ENCODE measurements around the gene ATRNL1.
"Not testable (repeated sequence)": the region's sequence is repeated elsewhere in the genome, so short reads cannot be mapped to it uniquely, and the experiment has no call there.

Gene ATRNL1

GRCh38 chr10:115084277-115084850, 8.8 kb upstream of the ATRNL1 start:
- DNase-seq (ENCODE audit: low read depth in 2 of 2) = peak in 1 of 2 experiments; percentile 27

- DNase-seq (ENCODE audit: low read depth in 2 of 2) = no peak
Measured at GRCh38 chr10:115091161-115091560, 2.0 kb upstream of the ATRNL1 start.

- DNase-seq (ENCODE audit: low read depth in 2 of 2) = no peak
Measured at GRCh38 chr10:115092258-115092554, 959 bp upstream of the ATRNL1 start.

- DNase-seq (ENCODE audit: low read depth in 2 of 2) = peak in 1 of 2 experiments; percentile 12
Measured at GRCh38 chr10:115092555-115093285, 445 bp upstream of the ATRNL1 start.

- DNase-seq (ENCODE audit: low read depth in 2 of 2) = no peak
Measured at GRCh38 chr10:115093776-115094408, 727 bp downstream of the ATRNL1 start.

- DNase-seq (ENCODE audit: low read depth in 2 of 2) = no peak
Measured at GRCh38 chr10:115094416-115095140, 1.4 kb downstream of the ATRNL1 start.

GRCh38 chr10:115095758-115096157, 2.6 kb downstream of the ATRNL1 start:
- DNase-seq (ENCODE audit: low read depth in 2 of 2) = no peak

GRCh38 chr10:115103700-115104099, 10.5 kb downstream of the ATRNL1 start:
- no peak for DNase-seq (ENCODE audit: low read depth in 2 of 2)

- not testable (repeated sequence) for DNase-seq (ENCODE audit: low read depth in 2 of 2)
Measured at GRCh38 chr10:115105411-115105810, 12.2 kb downstream of the ATRNL1 start.

- no peak for DNase-seq (ENCODE audit: low read depth in 2 of 2)
Measured at GRCh38 chr10:115107830-115108229, 14.7 kb downstream of the ATRNL1 start.

GRCh38 chr10:115117301-115117700, 24.1 kb downstream of the ATRNL1 start:
- no peak for DNase-seq (ENCODE audit: low read depth in 2 of 2)

GRCh38 chr10:115118346-115118745, 25.2 kb downstream of the ATRNL1 start:
- no peak for DNase-seq (ENCODE audit: low read depth in 2 of 2)

GRCh38 chr10:115125505-115125904, 32.3 kb downstream of the ATRNL1 start:
- no peak for DNase-seq (ENCODE audit: low read depth in 2 of 2)

GRCh38 chr10:115129752-115130151, 36.6 kb downstream of the ATRNL1 start:
- peak; percentile 10 to 13 for DNase-seq (ENCODE audit: low read depth in 2 of 2)

- DNase-seq (ENCODE audit: low read depth in 2 of 2) = no peak
Measured at GRCh38 chr10:115136616-115137015, 43.5 kb downstream of the ATRNL1 start.

GRCh38 chr10:115141254-115141653, 48.1 kb downstream of the ATRNL1 start:
- no peak for DNase-seq (ENCODE audit: low read depth in 2 of 2)

GRCh38 chr10:115157357-115157756, 64.2 kb downstream of the ATRNL1 start:
- DNase-seq (ENCODE audit: low read depth in 2 of 2) = no peak

GRCh38 chr10:115163129-115163528, 70.0 kb downstream of the ATRNL1 start:
- no peak for DNase-seq (ENCODE audit: low read depth in 2 of 2)

- no peak for DNase-seq (ENCODE audit: low read depth in 2 of 2)
Measured at GRCh38 chr10:115164220-115164619, 71.1 kb downstream of the ATRNL1 start.

- DNase-seq (ENCODE audit: low read depth in 2 of 2) = no peak
Measured at GRCh38 chr10:115167751-115168150, 74.6 kb downstream of the ATRNL1 start.

- DNase-seq (ENCODE audit: low read depth in 2 of 2) = peak in 1 of 2 experiments; percentile 4
Measured at GRCh38 chr10:115171392-115171960, 78.3 kb downstream of the ATRNL1 start.

- no peak for DNase-seq (ENCODE audit: low read depth in 2 of 2)
Measured at GRCh38 chr10:115173915-115174443, 80.8 kb downstream of the ATRNL1 start.

Measured in fibroblast of skin of left quadriceps (primary cell).